Measurements from ENCODE around the gene ANKRD36C.
"Not testable (repeated sequence)": the region's sequence is repeated elsewhere in the genome, so short reads cannot be mapped to it uniquely, and the experiment has no call there.

ANKRD36C gene

GRCh38 chr2:96024336-96025193, 32.9 kb upstream of the ANKRD36C start:
- Histone ChIP-seq H3K4me2 (no peak overlapping the region), H3K4me1 (ENCODE audit: low read depth, poor library complexity, severe bottlenecking) (no peaks in the 10 kb centered on the region), H3K4me3 (IDR thresholded peaks at IDR 0.05; ENCODE audit: insufficient read depth, low read depth, low read length) (no peak overlapping the region), H3K9ac (no peak overlapping the region), H3K27me3 (ENCODE audit: insufficient read depth, low read depth) (no peaks in the 10 kb centered on the region), H2AFZ (ENCODE audit: low read depth) (no peak overlapping the region), H3K79me2 (ENCODE audit: insufficient read depth, low read depth) (no peaks in the 10 kb centered on the region), H3K27ac (no peak overlapping the region), H3K36me3 (ENCODE audit: insufficient read depth) (no peaks in the 10 kb centered on the region), H4K20me1 (ENCODE audit: insufficient read depth) (no peaks in the 10 kb centered on the region)
- no peak for TF ChIP-seq CTCF (conservative IDR thresholded peaks at IDR 0.05; ENCODE audit: low read depth, low read length)

- H3K79me2 ChIP-seq (ENCODE audit: insufficient read depth, low read depth); H3K27ac ChIP-seq; H3K27me3 ChIP-seq (ENCODE audit: insufficient read depth, low read depth); H3K4me1 ChIP-seq (ENCODE audit: low read depth, poor library complexity, severe bottlenecking); H3K9ac ChIP-seq; H3K4me2 ChIP-seq; H3K36me3 ChIP-seq (ENCODE audit: insufficient read depth); H2AFZ ChIP-seq (ENCODE audit: low read depth); H3K4me3 ChIP-seq (IDR thresholded peaks at IDR 0.05; ENCODE audit: insufficient read depth, low read depth, low read length); H4K20me1 ChIP-seq (ENCODE audit: insufficient read depth): not testable (repeated sequence)
These were observed 32.1 kb upstream of the ANKRD36C start for GRCh38 chr2:96023701-96024100.

GRCh38 chr2:96022701-96023447, 31.2 kb upstream of the ANKRD36C start:
- not testable (repeated sequence) for H3K4me2 ChIP-seq; H3K4me1 ChIP-seq (ENCODE audit: low read depth, poor library complexity, severe bottlenecking); H4K20me1 ChIP-seq (ENCODE audit: insufficient read depth); H3K79me2 ChIP-seq (ENCODE audit: insufficient read depth, low read depth); H3K27me3 ChIP-seq (ENCODE audit: insufficient read depth, low read depth); H3K4me3 ChIP-seq (IDR thresholded peaks at IDR 0.05; ENCODE audit: insufficient read depth, low read depth, low read length); H3K27ac ChIP-seq; H3K36me3 ChIP-seq (ENCODE audit: insufficient read depth); H3K9ac ChIP-seq; H2AFZ ChIP-seq (ENCODE audit: low read depth)
- peak; percentile 61 for TF ChIP-seq CTCF (conservative IDR thresholded peaks at IDR 0.05; ENCODE audit: low read depth, low read length)

GRCh38 chr2:96022126-96022525, 30.5 kb upstream of the ANKRD36C start:
- not testable (repeated sequence) for H3K4me2 ChIP-seq; H3K9ac ChIP-seq; H2AFZ ChIP-seq (ENCODE audit: low read depth); H3K27me3 ChIP-seq (ENCODE audit: insufficient read depth, low read depth); H3K79me2 ChIP-seq (ENCODE audit: insufficient read depth, low read depth); H3K4me1 ChIP-seq (ENCODE audit: low read depth, poor library complexity, severe bottlenecking); H3K4me3 ChIP-seq (IDR thresholded peaks at IDR 0.05; ENCODE audit: insufficient read depth, low read depth, low read length); H3K36me3 ChIP-seq (ENCODE audit: insufficient read depth); H4K20me1 ChIP-seq (ENCODE audit: insufficient read depth); H3K27ac ChIP-seq

- H3K4me2 ChIP-seq, result not testable (repeated sequence)
These were observed 29.5 kb upstream of the ANKRD36C start for GRCh38 chr2:96021142-96021541.

GRCh38 chr2:96019909-96020590, 28.4 kb upstream of the ANKRD36C start:
- not testable (repeated sequence) for H3K4me3 ChIP-seq (IDR thresholded peaks at IDR 0.05; ENCODE audit: insufficient read depth, low read depth, low read length); H3K4me1 ChIP-seq (ENCODE audit: low read depth, poor library complexity, severe bottlenecking); H3K9ac ChIP-seq; H2AFZ ChIP-seq (ENCODE audit: low read depth); H3K4me2 ChIP-seq; H4K20me1 ChIP-seq (ENCODE audit: insufficient read depth); H3K36me3 ChIP-seq (ENCODE audit: insufficient read depth); H3K79me2 ChIP-seq (ENCODE audit: insufficient read depth, low read depth); H3K27me3 ChIP-seq (ENCODE audit: insufficient read depth, low read depth); H3K27ac ChIP-seq

More at GRCh38 chr2:96021142-96021541, 29.5 kb upstream of the ANKRD36C start:
- not testable (repeated sequence) for H3K9ac ChIP-seq; H3K4me3 ChIP-seq (IDR thresholded peaks at IDR 0.05; ENCODE audit: insufficient read depth, low read depth, low read length); H3K36me3 ChIP-seq (ENCODE audit: insufficient read depth); H3K27me3 ChIP-seq (ENCODE audit: insufficient read depth, low read depth); H2AFZ ChIP-seq (ENCODE audit: low read depth); H4K20me1 ChIP-seq (ENCODE audit: insufficient read depth); H3K79me2 ChIP-seq (ENCODE audit: insufficient read depth, low read depth); H3K4me1 ChIP-seq (ENCODE audit: low read depth, poor library complexity, severe bottlenecking); H3K27ac ChIP-seq

- H3K27me3 ChIP-seq (ENCODE audit: insufficient read depth, low read depth); H3K79me2 ChIP-seq (ENCODE audit: insufficient read depth, low read depth); H4K20me1 ChIP-seq (ENCODE audit: insufficient read depth); H3K4me3 ChIP-seq (IDR thresholded peaks at IDR 0.05; ENCODE audit: insufficient read depth, low read depth, low read length); H3K9ac ChIP-seq; H3K4me1 ChIP-seq (ENCODE audit: low read depth, poor library complexity, severe bottlenecking); H3K4me2 ChIP-seq; H3K27ac ChIP-seq; H3K36me3 ChIP-seq (ENCODE audit: insufficient read depth); H2AFZ ChIP-seq (ENCODE audit: low read depth): not testable (repeated sequence)
These were observed 24.7 kb upstream of the ANKRD36C start for GRCh38 chr2:96016321-96016720.

GRCh38 chr2:96012792-96013264, 21.2 kb upstream of the ANKRD36C start:
- H3K4me2 ChIP-seq; H3K4me3 ChIP-seq (IDR thresholded peaks at IDR 0.05; ENCODE audit: insufficient read depth, low read depth, low read length); H2AFZ ChIP-seq (ENCODE audit: low read depth); H4K20me1 ChIP-seq (ENCODE audit: insufficient read depth); H3K4me1 ChIP-seq (ENCODE audit: low read depth, poor library complexity, severe bottlenecking); H3K27ac ChIP-seq; H3K36me3 ChIP-seq (ENCODE audit: insufficient read depth); H3K27me3 ChIP-seq (ENCODE audit: insufficient read depth, low read depth); H3K79me2 ChIP-seq (ENCODE audit: insufficient read depth, low read depth); H3K9ac ChIP-seq: not testable (repeated sequence)
